H9 (cell line): ENCODE data around the gene PSMB3. TPM values are rescaled to one million over a fixed set of nuclear protein-coding genes. Genes with fewer than 3 reads are reported as not detected.

ENCODE experiments used
- DNase-seq: peaks from one replicate; pipeline ENCODE4 v3.0.0-alpha.2; 2017
- H2AFZ ChIP-seq: one replicate; pipeline ENCODE4 v1.6.1; 2013; ENCODE audit warnings: mild to moderate bottlenecking, low read length, control low read depth, moderate library complexity
- H2AK5ac ChIP-seq: 2 replicates; pipeline ENCODE4 v1.6.1; 2013; ENCODE audit warnings: low read length, control low read depth, mixed read lengths; ENCODE audit not compliant: insufficient read length
- H2BK120ac ChIP-seq: one replicate; pipeline ENCODE4 v1.6.1; 2013; ENCODE audit warnings: low read depth, mild to moderate bottlenecking, low read length, control low read depth, inconsistent platforms; ENCODE audit not compliant: poor library complexity, severe bottlenecking
- H2BK12ac ChIP-seq: 2 replicates; pipeline ENCODE4 v1.6.1; 2013; ENCODE audit warnings: low read length, control low read depth, mixed read lengths, low read depth; ENCODE audit not compliant: insufficient read length
- H2BK15ac ChIP-seq: 2 replicates; pipeline ENCODE4 v1.6.1; 2013; ENCODE audit warnings: low read depth, low read length, control low read depth
- H2BK20ac ChIP-seq: one replicate; pipeline ENCODE4 v1.6.1; 2013; ENCODE audit warnings: low read depth, mild to moderate bottlenecking, low read length, control low read depth, inconsistent platforms; ENCODE audit not compliant: poor library complexity, severe bottlenecking
- H2BK5ac ChIP-seq: 2 replicates; pipeline ENCODE4 v1.6.1; 2013; ENCODE audit warnings: low read length, control low read depth, mixed read lengths; ENCODE audit not compliant: insufficient read length
- H3K14ac ChIP-seq: 2 replicates; pipeline ENCODE4 v1.6.1; 2013; ENCODE audit warnings: low read length, control low read depth; ENCODE audit not compliant: insufficient read depth
- H3K18ac ChIP-seq: 2 replicates; pipeline ENCODE4 v1.6.1; 2013; ENCODE audit warnings: low read depth, mild to moderate bottlenecking, mixed read lengths, low read length, control low read depth; ENCODE audit not compliant: insufficient read length
- H3K23ac ChIP-seq: 2 replicates; pipeline ENCODE4 v1.6.1; 2013; ENCODE audit warnings: low read length, control low read depth, mixed read lengths, low read depth; ENCODE audit not compliant: insufficient read length
- H3K23me2 ChIP-seq: 2 replicates; pipeline ENCODE4 v1.6.1; 2013; ENCODE audit warnings: low read depth, mild to moderate bottlenecking, mixed read lengths, low read length, control low read depth; ENCODE audit not compliant: insufficient read length, poor library complexity, severe bottlenecking
- H3K27ac ChIP-seq: 2 replicates; pipeline ENCODE4 v1.5.1; 2013; ENCODE audit warnings: low read length, control low read depth, mixed read lengths, low read depth; ENCODE audit not compliant: insufficient read length
- H3K27me3 ChIP-seq: 2 replicates; pipeline ENCODE4 v1.6.1; 2013; ENCODE audit warnings: low read length, control low read depth, inconsistent platforms; ENCODE audit not compliant: insufficient read depth
- H3K4ac ChIP-seq: 2 replicates; pipeline ENCODE4 v1.6.1; 2013; ENCODE audit warnings: low read depth, mild to moderate bottlenecking, control low read depth, inconsistent platforms, low read length, moderate library complexity
- H3K4me1 ChIP-seq: 2 replicates; pipeline ENCODE4 v1.6.1; 2013; ENCODE audit warnings: low read length, control low read depth, inconsistent platforms; ENCODE audit not compliant: insufficient read depth
- H3K4me2 ChIP-seq: 2 replicates; pipeline ENCODE4 v1.6.1; 2013; ENCODE audit warnings: low read length, control low read depth, mixed read lengths; ENCODE audit not compliant: insufficient read length, insufficient read depth
- H3K56ac ChIP-seq: 2 replicates; pipeline ENCODE4 v1.6.1; 2013; ENCODE audit warnings: low read depth, mild to moderate bottlenecking, mixed read lengths, low read length, control low read depth; ENCODE audit not compliant: insufficient read length
- H3K79me1 ChIP-seq: 2 replicates; pipeline ENCODE4 v1.6.1; 2013; ENCODE audit warnings: low read depth, mild to moderate bottlenecking, moderate library complexity, low read length, control low read depth, inconsistent platforms; ENCODE audit not compliant: insufficient read depth, poor library complexity, severe bottlenecking
- H3K79me2 ChIP-seq: 2 replicates; pipeline ENCODE4 v1.6.1; 2013; ENCODE audit warnings: low read length, control low read depth, inconsistent platforms; ENCODE audit not compliant: insufficient read depth
- H3K9ac ChIP-seq: 2 replicates; pipeline ENCODE4 v1.6.1; 2013; ENCODE audit warnings: low read length, control low read depth, mixed read lengths; ENCODE audit not compliant: insufficient read length; ENCODE audit errors: extremely low read depth
- H3K9me3 ChIP-seq: one replicate; pipeline ENCODE4 v1.6.1; 2013; ENCODE audit warnings: low read depth, low read length, inconsistent platforms; ENCODE audit not compliant: control insufficient read depth
- H3T11ph ChIP-seq: one replicate; pipeline ENCODE4 v1.6.1; 2013; ENCODE audit warnings: mild to moderate bottlenecking, low read length, control low read depth, inconsistent platforms
- H4K20me1 ChIP-seq: one replicate; pipeline ENCODE4 v1.6.1; 2013; ENCODE audit not compliant: control insufficient read depth, insufficient read length, insufficient read depth
- H4K5ac ChIP-seq: 2 replicates; pipeline ENCODE4 v1.6.1; 2013; ENCODE audit warnings: low read depth, mild to moderate bottlenecking, mixed read lengths, low read length, control low read depth; ENCODE audit not compliant: insufficient read length
- H4K8ac ChIP-seq: replicated peaks from 2 replicates; pipeline ENCODE4 v1.6.1; 2013; ENCODE audit warnings: low read length, control low read depth, mixed read lengths, low read depth; ENCODE audit not compliant: insufficient read length
- H4K91ac ChIP-seq: 2 replicates; pipeline ENCODE4 v1.6.1; 2013; ENCODE audit warnings: low read depth, mild to moderate bottlenecking, moderate library complexity, mixed read lengths, low read length, control low read depth; ENCODE audit not compliant: insufficient read length
- H3K27ac Mint-ChIP-seq, 3 experiments: 2 replicates in 2 of 3; 3 replicates in 1 of 3; pipeline ENCODE4 v1.8.0; 2020 to 2021; ENCODE audit warnings: mixed read lengths in 3 of 3, mild to moderate bottlenecking in 1 of 3, moderate library complexity in 1 of 3
- H3K27me3 Mint-ChIP-seq: 2 replicates; pipeline ENCODE4 v1.8.0; 2021; ENCODE audit warnings: low read depth, mild to moderate bottlenecking, moderate library complexity, mixed read lengths
- H3K36me3 Mint-ChIP-seq, 3 experiments: 2 replicates in 2 of 3; 3 replicates in 1 of 3; pipeline ENCODE4 v1.8.0; 2020 to 2021; ENCODE audit warnings: low read depth in 3 of 3, mixed read lengths in 3 of 3; ENCODE audit not compliant: insufficient read depth in 1 of 3
- H3K4me1 Mint-ChIP-seq, 2 experiments: 2 replicates each; pipeline ENCODE4 v1.8.0; 2020; ENCODE audit warnings: mixed read lengths in 2 of 2
- H3K4me3 Mint-ChIP-seq, 2 experiments: 2 replicates in 1 of 2; 3 replicates in 1 of 2; pipeline ENCODE4 v1.8.0; 2020 to 2021; ENCODE audit warnings: mild to moderate bottlenecking in 2 of 2, mixed read lengths in 2 of 2, moderate library complexity in 1 of 2
- H3K9me3 Mint-ChIP-seq, 2 experiments: 2 replicates in 1 of 2; 3 replicates in 1 of 2; pipeline ENCODE4 v1.8.0; 2020; ENCODE audit warnings: mild to moderate bottlenecking in 2 of 2, mixed read lengths in 2 of 2, moderate library complexity in 1 of 2
- WGBS: extraction: QIAGEN DNeasy Blood & Tissue Kit; methylation state at CpG from one replicate; pipeline ENCODE4 v1.1.7; 2013; ENCODE audit warnings: missing lambda C conversion rate, low lambda C conversion rate, mixed read lengths; ENCODE audit not compliant: insufficient read length; ENCODE audit errors: extremely low coverage; 5-methylcytosine and 5-hydroxymethylcytosine counted together
- total RNA-seq: library from RNA; stranded (reverse); gene quantifications from 2 replicates; pipeline ENCODE4 v1.2.1, GENCODE V29; 2021
- TF ChIP-seq, protein P1 (sequence below): fragments of 200-600 bp; sonication (generic); conservative IDR thresholded peaks from 3 replicates; pipeline ENCODE4 v1.8.0; 2021; ENCODE audit warnings: antibody characterized with exemption, mild to moderate bottlenecking

Gene PSMB3
- total RNA-seq, 1 experiment from 2014 or later: 242 TPM

DNA sequence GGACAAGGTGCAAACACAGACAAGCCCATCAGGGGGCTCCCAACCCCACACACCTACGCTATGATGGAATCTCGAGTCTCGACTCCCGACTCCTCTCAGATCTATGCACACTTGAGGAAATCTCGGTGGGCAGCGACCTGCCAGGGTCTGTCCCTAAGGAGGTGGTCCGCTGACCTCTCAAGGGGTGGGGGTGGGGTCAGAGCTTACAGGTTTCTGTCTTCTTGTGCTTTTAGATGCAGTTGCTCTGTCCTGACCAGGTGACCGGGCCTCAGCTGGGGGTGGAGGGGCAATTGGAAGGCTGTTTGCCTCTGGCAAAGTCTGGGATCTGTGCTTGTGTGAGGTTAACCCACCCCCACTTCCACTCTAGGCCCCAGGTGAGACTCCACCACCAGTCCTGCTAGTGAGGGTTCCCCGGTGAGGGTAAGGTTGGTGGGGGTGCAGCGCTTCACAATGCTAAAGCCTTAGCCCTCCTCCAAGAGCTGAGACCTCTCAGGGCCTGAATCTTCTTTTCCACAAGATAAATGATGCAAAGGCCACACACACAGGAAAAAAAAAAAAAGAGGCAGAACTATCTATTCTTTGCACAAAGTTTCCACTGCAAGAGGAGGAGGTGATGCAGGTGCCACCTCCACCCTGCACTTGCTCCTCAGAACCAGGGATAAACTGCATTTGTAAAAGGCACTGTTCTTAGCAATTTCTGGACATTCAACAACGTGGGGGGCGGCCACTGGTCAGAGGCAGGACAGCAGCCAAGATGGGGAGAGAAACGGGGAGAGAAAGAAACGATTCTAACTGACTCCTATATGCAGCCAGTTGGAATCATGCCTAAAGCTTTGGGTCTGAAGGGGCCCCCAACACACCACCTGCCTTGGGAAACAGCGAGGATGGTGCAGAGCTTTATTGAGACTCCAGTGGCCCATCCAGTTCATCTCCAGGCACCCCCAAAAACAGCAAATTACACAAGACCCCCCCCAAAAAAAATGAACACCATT is 18.3 kb upstream of the PSMB3 start:
- Histone ChIP-seq H3K27ac (no peak overlapping the region), H3K23ac (no peak overlapping the region), H4K91ac (no peak overlapping the region), H3K79me2 (no peaks in the 10 kb centered on the region), H2BK15ac (no peak overlapping the region), H2BK20ac (no peak overlapping the region), H3K4me1 (peaks cover 2% of the 10 kb centered on the region; the same call in 1 of the 2 replicates), H4K8ac (no peak overlapping the region), H3K4ac (no peak overlapping the region), H3K14ac (no peak overlapping the region), H3K56ac (no peak overlapping the region), H2BK120ac (no peak overlapping the region), H3K23me2 (peaks cover 5% of the 10 kb centered on the region), H3T11ph (no peak overlapping the region), H2AFZ (no peak overlapping the region), H4K20me1 (no peaks in the 10 kb centered on the region), H3K9ac (no peak overlapping the region), H4K5ac (no peak overlapping the region), H2BK12ac (no peak overlapping the region), H3K4me2 (no peak overlapping the region), H3K27me3 (0 out of 2 replicates have a peak, but pooled peaks cover 2% of the 10 kb centered on the region), H3K79me1 (no peaks in the 10 kb centered on the region), H2AK5ac (no peak overlapping the region), H3K18ac (no peak overlapping the region), H2BK5ac (no peak overlapping the region), H3K9me3 (no peaks in the 10 kb centered on the region)
- peak; percentile 70 for DNase-seq
- TF ChIP-seq, protein P1, sequence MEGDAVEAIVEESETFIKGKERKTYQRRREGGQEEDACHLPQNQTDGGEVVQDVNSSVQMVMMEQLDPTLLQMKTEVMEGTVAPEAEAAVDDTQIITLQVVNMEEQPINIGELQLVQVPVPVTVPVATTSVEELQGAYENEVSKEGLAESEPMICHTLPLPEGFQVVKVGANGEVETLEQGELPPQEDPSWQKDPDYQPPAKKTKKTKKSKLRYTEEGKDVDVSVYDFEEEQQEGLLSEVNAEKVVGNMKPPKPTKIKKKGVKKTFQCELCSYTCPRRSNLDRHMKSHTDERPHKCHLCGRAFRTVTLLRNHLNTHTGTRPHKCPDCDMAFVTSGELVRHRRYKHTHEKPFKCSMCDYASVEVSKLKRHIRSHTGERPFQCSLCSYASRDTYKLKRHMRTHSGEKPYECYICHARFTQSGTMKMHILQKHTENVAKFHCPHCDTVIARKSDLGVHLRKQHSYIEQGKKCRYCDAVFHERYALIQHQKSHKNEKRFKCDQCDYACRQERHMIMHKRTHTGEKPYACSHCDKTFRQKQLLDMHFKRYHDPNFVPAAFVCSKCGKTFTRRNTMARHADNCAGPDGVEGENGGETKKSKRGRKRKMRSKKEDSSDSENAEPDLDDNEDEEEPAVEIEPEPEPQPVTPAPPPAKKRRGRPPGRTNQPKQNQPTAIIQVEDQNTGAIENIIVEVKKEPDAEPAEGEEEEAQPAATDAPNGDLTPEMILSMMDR: peak; percentile 48
- H3K4me1 Mint-ChIP-seq: peaks cover 10 to 24% of the 10 kb centered on the region in 2 experiments
- no CpG with 5 or more reads among the region's 15 CpGs for WGBS
- peaks cover 20 to 54% (median 46%) of the 10 kb centered on the region in 3 experiments; a peak in 6 of 7 replicates for H3K36me3 Mint-ChIP-seq
- peak overlapping the region in 1 of 2 experiments; percentile 9; a peak in 1 of 5 replicates for H3K4me3 Mint-ChIP-seq
- H3K27me3 Mint-ChIP-seq: peaks cover 9% of the 10 kb centered on the region
- peak overlapping the region in 1 of 3 experiments; percentile 40; a peak in 1 of 7 replicates for H3K27ac Mint-ChIP-seq
- no peaks in the 10 kb centered on the region; a peak in 1 of 5 replicates for H3K9me3 Mint-ChIP-seq
